GM19240 (cell line): ENCODE data around the gene IGSF9.

Source experiments
- DNase-seq: peaks from one replicate; pipeline ENCODE4 v3.0.0; 2011; ENCODE audit warnings: low spot score; ENCODE audit not compliant: insufficient read length

Gene IGSF9

DNA sequence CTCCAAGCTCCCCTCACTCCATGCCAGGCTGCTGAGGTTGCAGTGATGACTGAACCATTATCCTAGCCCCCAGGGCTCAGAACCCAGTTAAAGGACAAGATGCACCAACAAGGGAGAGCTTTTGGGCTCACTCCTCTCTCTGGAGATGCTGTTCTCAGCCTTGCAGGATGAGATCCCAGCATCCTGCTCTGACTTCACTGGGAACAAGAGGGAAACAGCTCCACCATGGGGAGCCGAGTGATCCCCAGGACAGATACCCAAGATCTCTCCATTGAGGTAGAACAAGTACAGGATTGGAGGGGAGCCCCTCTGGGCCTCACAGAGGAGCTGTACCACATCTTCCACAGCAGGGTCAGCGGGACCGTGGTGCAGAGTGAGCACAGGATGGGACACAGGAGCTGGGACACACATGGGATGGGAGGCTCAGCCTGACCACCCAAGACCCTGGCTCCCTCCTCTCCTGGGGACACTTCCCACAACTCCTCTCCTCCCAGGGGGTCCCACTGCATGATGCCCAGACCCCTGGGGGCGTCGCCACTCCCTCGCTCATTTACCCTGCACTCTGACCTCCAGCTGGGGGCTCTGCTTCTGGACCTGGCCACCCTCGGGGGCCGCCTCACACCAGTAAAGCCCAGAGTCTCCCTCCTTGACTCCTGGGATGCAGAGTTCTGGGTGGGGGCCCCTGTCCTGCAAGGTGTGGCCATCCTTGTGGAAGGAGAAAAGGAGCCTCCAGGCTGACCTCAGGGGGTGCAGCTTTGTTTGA is 27.2 kb upstream of the IGSF9 start:
- DNase-seq: no peak

DNA sequence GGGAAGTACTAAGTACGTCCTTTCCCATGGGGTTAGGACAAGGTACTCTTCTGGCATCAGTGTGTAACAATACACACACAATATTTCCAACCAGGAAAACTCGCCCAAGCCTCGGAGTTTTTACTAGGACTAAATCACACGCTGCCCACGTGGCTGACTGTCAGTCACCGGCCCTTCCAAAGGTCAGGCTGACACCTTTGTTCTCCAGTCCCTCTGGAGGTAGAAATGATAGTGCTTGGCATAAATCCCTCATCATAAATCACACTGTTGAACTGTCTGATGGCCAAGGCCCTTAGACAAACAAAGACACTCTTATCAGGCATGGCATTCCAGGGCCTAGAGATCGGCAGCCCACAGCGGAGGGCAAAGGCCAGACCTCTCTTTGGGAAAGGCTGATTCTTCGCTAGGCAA is 25.5 kb upstream of the IGSF9 start:
- no peak for DNase-seq

DNA sequence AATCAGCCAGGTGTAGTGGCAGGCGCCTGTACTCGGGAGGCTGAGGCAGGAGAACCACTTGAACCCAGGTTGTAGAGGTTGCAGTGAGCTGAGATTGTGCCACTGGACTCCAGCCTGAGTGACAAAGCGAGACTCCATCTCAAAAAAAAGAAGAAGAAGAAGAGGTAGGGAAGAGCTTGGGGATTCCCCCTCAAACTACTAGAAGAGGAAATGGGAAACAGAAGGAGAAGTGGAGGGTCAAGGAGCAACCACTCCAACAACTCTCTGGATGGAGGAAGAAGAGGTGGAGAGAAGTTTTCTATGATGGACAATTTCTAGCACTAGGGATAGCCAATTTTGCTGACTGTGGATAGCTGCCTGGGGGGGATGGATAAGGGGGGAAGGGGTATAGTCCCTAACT is 23.5 kb upstream of the IGSF9 start:
- no peak for DNase-seq

DNA sequence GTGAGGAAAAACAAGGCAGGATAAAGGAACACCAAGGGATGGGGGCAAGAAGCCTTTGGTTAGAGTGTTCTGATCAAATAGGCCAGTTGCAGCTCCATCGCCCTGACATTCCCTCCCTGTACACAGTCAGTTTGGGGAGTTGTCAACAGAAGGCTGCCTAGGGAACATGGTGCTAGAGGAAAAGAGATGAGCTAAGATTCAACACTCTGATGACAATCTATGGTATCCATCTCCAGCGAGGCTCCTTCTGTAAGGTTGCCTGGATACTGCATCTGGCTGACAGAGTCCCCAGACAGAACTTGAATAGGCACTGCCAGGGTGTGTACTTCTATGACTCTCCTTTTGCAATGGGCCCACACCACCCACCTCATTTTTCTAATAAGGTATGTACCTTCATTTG is 19.9 kb upstream of the IGSF9 start:
- no peak for DNase-seq

DNA sequence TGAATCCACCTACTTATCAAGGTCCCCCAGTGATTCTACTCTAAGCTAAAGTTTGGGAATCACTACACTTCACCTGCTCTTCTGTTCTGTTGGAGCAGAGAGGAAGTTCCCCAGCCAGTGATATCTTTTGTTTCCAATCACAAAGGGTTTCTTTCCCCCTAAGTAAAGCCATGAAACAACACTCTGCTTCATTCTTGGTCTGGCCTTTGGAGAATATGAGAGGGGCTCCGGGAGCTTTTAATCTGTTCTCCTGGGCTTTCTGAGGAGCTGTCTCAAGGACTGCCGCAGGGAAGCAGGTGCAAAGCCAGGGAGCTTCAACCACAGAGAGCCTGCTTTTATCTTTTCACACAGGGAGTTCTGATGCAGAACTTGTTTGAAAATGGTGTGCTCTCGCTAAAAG is 18.7 kb upstream of the IGSF9 start:
- no peak for DNase-seq

DNA sequence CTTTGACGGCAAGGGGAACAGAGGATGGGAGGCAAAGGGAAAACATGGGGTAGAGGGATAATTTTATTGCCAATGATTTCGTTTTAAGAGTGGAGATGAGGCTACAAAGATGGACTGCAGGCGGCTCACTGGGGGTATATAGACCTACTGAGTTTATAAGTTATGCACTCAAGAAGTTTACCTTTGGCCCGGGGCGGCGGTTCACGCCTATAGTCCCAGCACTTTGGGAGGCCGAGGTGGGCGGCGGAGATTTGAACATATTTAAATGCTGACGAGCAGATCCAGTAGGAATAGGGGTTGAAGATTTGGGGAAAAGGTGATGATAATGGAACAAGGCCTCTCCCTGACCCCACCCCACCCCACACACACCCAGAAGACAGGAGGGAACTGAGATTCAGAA is 16.8 kb upstream of the IGSF9 start:
- no peak for DNase-seq

DNA sequence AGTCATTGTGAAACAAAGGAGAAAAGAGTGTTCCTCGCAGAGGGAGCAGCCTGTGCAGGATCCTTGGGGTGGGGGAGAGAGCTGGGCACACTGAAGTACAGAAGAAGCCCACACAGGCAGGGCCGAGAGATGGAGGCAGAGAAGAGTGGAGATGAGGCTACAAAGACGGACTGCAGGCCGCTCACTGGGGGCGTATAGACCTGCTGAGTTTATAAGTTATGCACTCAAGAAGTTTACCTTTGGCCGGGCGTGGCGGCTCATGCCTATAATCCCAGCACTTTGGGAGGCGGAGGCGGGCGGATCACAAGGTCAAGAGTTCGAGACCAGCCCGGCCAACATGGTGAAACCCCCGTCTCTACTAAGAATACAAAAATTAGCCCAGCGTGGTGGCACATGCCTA is 16.2 kb upstream of the IGSF9 start:
- DNase-seq: no peak

DNA sequence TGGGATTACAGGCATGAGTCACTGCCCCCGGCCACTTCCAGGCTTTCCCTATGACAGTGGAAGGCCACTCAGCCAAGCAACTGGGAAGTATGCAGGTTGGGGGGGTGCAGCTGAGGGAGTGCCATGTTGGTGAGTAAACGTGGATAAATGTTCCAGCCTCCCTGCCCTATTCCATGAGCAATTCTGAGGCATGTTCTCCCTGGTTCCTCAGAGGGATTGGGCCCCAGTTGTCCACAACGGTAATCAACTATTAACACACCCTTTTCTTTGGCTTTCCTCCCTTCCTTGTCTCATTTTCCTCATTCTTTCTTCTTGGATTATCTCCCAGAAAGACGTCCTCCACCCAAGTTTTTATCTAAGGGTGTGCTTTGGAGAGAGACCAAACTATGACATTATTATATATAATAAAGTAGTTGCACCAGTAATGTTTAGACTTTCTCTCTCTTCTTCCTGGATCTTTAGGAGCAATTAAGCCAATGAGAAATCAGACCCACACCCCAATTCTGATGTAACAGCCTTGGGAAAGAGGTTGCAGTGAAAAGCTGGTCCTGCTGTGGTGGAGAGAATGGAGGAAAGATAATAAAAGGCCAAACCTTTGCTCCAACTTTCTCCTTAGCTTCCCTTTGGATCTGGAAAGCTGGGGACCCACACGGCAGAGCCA is 15.4 kb upstream of the IGSF9 start:
- DNase-seq: no peak

DNA sequence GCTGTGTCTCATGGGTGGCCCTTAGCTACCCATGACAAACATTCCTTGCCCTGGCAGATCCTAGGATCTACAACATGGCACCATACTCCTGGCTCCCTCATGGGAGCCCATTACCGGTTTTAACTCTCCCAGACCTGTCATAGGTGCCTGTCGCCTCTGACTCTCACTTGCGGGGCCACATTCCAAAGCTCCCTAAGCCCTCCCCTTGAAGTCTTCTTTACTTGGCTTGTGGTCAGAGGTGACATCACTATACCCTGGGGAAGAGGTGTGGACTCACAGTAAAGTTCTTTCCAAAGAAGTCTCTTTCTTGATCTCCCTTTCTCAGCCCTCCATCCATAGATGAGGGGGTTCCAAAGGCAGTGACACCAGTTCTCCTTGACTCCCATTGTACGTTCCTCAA is 14.0 kb upstream of the IGSF9 start:
- no peak for DNase-seq

DNA sequence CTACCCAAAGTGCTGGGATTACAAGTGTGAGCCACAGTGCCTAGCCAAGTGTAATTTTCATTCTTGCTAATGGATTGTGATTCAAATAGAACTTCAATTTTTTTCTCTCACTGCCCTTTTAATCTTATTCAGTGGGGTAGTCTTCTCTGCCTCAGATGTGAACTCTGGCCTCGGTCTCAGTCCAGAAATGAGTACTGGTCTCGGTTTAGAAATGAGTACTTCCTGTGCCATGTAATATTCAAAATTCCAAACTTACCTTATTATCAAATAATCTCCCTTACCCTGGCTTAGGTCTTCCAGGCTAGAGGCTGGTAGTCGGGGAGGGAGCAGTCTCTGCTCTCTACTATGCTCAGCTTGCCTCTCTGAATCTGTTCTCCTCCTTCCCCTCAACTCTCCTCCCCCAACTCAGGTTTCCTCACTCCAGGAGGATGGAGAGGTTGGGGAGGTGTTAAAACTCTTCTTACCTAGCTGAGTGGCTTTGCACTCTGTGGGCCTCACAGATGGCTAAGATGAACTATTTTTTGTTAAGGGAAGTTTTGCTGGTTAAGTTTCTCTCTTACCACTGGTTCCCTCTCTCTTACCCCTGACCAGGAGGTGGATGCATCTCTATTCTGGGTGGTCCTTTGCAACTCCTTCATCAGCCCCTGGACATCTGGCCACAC is 13.4 kb upstream of the IGSF9 start:
- no peak for DNase-seq

DNA sequence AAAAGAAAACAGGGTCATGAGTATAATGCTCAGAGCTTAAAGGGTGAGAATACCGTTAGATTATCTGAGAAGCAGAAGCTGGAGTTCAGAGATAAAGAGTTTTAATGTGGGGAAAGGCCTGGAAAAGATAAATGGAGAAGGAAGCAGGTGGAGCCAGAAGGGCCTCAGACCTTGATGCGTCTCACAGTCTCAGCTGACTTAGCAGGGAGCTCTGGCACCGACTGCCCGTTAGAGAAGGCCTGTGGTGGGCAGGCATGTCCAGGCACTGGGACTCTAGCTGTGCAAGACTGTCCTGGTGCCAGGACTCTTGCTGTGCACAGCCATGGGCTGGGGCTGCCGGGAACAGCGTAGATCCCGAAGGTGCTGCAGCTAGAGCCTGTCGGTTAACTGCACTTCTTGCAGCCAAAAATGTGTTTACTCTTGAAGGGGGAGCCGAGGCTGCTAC is 12.4 kb upstream of the IGSF9 start:
- no peak for DNase-seq

DNA sequence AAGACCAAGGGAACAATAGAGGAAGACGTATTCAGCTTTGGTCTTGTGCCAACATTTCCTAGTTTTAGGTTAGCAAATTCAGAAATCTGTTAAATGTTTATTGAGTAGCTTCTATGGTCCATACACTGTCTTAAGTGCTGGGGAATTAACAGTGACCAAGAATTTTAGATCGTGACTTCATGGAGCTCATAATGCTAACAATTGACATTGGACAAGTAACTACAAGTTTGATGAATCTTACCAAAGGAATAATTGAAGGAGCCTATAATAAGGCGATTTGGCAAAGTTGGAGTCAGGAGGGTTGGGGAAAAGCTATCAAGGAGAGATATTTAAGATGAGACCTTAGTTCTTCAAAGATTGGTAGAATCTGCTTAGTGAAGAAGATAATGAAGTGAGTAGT is 10.0 kb upstream of the IGSF9 start:
- DNase-seq: no peak

DNA sequence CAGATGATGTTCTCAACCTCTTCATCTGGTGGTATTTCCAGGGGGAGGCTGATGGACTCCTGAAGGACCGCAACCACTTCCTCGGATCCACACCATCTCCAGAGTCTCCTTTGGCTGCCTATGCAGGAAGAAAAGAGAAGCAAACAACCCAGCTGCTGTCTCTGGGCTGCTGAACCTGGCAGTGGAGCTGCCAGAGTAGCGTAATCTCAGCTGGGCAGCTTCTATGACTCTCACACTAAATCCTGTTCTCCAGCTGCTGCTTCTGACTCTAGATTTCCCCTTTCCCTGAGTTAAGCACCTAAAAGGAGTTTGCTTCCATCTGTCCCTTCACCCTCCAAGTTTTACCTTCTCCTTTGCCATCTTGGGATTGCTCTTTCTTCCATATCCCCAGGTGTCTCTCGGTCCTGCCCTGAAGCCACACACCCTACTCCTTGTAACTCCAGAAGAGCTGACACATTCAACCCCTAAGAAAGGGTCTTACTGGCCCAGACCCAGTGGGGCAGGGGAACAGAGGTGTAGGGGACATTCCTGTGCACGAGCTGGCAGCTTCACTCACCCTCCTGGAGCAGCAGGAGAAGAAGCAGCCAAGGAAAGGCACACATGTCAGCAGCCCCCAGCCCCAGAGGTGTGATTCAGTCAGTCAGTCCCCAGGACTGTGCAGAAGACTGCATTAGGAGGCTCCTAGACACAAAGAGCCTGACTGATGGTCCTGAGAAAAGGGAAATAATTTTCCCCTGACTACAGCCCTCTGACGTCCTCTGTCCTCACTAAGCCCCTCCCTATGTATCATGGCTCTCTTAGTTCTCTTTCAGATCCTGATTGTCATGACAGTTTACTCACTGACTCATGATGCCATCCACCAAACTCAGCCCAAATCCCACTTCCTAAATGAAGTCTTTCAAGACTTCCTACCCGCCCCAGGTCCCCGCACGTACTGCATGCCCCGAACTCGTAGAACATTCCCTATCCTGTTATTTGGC is 8.4 kb upstream of the IGSF9 start, which contains the start of gene SLAMF9:
Gene SLAMF9, minus strand, starts transcription at position 702 of the 980 bp plus-strand sequence. Its CDS starts 100 bp downstream, at position 602.
- DNase-seq: no peak

DNA sequence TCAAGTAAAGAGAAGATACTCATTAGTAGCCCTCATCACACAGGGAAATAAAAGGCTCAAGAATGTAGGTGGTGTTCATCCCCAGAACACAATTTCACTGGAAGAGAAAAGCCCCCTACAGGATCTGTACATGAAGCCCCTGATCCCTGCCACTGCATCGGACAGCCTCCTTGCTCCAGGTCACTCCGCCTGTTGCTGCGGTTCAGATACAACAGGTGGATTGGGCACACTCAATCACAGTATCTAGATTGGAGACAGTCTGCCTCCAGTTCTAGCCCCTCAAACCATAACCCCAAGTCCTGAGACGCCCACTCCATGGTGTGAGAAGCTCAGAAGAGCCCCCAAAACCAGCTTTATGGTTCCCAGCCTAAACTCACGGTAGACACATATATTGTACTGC is 7.5 kb upstream of the IGSF9 start:
- no peak for DNase-seq

DNA sequence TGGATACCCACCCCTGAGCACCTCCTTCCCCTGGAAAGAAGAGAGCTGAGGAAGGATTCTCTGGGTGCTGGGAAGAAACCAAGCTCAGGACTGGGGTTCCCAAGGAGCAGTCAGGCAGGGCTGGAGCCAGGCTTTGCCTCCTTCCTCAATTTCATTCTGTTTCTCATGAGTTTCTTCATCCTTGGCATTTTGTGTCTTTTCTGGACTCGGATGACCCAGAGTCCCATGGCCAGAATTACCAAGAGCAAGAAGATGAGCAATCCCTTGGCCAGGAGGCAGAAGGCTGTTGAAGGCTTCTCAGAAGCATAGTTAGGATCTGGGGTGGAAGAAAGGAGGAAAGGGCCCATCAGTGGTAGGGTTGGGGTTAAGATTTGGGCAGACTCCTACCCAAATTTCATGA is 6.1 kb upstream of the IGSF9 start:
- DNase-seq: no peak

DNA sequence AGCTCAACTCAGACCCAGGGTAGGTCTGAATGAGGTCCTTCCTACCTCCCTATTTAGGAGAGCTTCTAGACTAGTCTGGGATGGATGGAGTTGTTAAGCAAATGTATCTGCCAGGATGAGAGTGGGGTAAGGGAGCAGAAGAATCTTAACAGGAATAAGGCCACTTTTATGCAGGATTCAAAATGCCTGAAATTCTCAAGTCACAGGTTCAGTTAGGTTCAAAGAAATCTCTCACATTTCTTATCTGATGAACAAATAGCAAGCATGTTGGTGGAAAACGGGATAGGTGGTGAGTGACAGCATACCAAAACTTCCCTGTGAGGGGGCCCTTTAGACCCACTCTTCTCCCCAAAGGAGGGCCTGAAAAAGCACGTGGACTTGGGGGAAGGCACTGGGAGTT is 5.6 kb upstream of the IGSF9 start:
- DNase-seq: no peak

DNA sequence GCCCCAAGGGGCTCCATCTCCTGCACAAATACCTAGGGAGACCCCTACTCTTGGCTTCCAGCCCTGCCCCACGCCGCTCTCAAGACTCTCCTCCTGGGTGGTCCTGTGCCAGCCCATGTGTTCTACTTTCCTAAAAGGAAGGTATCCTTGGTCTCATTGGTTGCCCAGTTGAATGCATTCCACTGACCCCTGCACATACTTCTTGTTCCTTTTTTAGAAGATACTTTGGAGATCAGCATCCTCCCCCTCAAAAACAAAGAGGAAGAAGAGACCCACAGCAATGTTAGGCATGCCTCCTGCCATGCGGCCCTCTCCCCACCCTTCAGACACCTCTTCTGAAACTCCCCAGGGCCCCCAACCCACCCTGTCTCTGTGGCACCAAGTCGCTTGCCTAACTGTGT is 4.6 kb upstream of the IGSF9 start:
- DNase-seq: no peak

DNA sequence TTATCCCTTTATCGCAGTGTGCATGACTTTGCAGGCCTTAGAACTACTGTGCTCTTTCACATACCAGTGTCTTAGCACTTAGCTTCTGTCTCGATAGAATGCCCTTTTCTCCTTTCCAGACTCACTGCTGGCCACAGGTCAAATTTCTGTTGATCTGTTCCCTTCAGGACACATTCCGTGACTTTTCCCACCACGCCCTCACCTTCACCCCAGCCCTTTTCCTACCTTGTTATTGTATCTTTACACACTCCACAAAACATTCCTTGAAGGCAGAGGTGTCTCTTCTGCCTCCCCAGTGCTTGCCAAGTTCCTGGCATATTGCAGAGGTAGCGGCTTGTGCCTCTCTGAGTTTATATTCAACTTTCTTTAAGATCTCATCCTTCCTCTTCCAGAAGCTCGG is 3.7 kb upstream of the IGSF9 start:
- DNase-seq: no peak

DNA sequence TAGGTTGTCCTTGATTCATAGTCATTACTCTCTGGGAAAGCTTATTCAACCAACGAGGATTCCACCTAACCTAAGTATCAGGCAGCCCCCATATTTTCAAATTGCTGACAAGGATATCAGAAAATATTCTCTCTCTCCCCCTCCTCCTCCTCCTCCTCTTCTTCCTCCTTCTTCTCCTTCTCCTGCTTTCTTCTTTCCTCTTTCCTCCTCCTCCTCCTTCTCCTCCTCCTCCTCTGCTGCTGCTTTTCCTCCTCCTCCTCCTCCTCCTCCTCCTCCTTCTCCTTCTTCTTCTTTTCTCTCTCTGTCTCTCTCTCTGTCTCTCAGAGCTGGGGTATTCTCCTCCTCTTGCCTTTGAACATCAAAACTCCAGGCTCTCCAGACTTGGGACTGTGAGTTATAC is 2.5 kb upstream of the IGSF9 start:
- no peak for DNase-seq

DNA sequence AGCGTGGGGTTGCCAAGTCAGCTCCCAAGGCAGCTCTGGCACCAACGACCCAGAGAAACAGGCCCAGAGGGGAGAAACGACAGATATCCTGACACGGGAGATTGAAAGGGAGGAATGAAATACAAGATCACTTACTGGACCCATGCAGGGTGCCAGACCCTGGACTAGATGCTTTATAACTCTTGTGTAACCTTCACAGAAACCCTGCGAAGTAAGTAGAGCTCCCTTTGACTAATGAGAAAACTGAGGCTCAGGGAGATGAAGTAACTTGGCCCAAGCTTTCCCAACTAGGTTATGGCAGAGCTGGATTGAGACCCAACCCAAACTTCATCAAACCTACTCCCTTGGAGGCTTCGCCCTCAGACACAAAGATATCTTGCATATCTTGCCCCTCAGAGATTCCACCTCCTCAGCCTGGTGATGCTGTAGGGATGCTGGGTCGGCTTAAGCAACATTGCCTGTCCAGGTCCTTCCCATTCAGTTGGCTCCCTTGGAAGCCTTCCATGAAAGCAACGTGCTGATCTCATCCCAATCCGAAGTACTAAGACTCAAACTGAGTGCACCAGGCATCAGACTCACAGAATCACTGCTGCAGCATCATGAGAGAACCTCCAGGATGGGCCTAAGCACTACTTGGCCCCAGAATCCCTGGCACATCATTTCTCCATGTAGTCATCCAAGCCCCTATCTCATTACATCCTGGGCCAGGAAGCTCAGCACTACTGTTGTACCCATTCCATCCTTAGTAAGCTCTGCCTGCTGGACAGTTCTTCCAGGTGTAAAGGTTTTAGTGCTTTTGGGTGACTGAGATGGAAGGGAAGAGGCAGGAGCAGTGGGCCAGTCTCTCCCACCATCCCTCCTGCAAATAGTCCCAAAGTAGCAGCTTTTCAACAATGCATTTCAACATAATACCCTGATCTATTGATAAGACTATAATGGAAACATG is 1.1 kb upstream of the IGSF9 start:
- no peak for DNase-seq
